ENCODE data around the gene RSPH4A.
"Not testable (repeated sequence)": the region's sequence is repeated elsewhere in the genome, so short reads cannot be mapped to it uniquely, and the experiment has no call there.

The RSPH4A gene

DNA sequence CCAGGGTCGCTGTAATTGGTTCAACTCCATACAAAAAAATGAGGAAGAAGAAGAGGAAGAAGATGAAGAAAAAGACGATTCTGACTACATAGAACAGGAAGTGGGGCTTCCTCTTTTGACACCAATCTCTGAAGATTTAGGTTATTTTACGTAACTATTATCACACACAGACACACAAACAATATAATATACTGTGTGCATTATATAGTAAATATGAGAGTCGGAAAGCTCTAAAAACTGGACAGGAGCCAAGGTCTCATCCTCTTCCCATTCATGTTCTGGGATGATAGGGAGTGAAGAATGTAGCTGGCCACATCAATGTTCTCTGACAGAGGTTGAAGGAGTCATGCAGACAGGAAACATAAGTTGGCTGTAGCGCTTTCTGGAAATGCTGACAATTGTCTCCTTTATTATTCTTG is 13.3 kb downstream of the RSPH4A start:
- no peak for DNase-seq (ENCODE audit: low read depth)

DNA sequence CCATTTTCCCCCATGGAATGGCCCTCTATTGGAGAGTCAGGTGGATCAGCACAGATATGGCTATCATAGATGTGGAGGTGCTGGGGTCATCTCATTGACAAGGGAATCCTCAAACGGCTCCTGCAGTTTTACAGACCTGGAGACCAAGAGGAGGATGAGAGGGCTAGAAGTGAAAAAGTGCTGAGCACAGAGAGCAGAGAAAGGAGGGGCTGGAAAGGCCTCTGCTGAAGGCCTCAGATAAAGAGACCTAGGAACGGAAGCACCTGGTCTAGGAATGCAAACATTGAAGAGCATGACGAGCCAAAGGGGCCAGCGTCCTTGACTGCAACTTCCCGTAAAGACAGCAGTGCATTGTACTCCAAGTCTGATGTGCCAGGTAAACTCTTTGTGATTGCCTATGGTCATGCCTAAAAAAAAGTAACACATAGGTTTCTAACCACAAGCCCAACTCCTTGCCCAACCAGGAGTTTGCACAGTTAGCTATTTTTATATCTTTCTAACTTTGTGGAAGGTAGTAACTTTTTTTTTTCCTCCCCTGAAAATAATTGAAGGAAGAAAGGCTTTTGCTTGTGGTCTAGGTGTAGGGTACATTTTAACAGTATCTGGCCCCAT is 15.2 kb downstream of the RSPH4A start:
- no peak for DNase-seq (ENCODE audit: low read depth)

DNA sequence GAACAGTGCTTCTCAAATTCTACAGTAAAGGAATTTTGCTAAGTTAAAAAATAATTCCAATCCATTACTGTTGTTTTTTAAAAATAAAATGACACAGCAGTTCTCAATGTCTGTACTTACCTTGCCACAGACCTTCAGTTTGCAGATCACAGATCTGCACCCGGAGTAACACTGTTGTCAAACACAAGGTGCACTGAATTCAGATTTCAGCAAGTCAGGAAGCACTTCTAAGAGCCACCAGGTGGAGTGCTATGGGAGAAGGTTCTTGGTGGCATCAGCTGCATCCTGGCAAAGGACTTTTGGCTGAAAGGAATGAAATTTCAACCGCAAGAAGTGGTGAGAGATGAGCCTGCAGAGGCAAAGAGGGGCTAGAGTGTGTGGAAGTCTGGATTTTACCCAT is 17.4 kb downstream of the RSPH4A start:
- DNase-seq (ENCODE audit: low read depth), result no peak

DNA sequence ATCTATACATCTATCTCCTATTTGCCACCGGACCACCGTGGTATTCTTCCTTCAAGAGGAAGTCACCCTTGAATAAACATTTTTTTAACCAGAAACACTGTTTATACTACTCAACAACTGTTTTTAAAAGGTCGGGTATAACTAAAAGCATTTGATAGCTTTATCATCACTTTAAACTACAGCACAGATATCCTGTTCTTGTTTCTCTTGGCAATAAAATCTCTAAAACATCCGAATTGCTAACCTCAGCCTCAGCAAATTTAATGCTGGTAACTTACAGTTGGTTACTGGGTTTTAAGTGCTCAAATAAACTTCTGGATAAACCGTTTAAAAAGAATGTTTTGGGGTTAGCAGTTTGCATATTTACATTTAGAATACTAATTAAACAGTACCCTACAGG is 31.9 kb downstream of the RSPH4A start:
- DNase-seq (ENCODE audit: low read depth), result peak; percentile 22

DNA sequence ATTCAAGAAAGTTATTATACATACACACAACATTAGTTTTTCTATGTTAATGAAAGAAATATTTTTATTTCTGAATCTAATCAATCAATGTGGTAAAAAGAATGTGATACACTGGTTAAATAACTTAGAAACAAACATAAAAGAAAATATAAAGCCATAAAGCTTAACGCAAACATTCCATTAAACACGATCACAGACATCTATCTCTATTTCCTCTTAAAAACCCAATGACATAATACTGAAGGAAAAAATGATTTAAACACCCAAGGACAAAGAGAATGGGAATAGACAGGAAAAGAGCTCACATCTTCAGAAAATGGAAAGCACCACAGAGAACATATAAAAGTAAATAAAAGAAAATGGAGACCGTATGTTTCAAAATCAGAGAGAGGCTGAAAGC is 32.9 kb downstream of the RSPH4A start:
- no peak for DNase-seq (ENCODE audit: low read depth)

DNA sequence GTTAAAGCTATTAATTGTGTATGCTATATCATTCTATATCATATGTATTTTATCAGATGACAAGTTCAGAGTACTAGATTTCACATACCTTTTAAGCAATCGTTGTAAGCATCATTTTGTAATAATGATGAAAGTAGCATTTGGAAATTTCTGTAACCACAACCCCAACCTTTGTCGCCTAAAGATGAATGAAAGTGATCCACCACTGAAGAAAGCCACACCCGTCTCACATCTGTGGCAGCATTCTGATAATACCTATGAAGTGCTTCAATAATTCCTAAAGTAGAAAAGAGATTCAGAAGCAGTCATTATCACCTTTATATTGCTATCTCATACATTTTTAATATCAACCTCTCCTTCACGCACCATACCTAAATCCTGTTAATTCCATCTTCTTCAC is 35.6 kb downstream of the RSPH4A start:
- no peak for DNase-seq (ENCODE audit: low read depth)

DNA sequence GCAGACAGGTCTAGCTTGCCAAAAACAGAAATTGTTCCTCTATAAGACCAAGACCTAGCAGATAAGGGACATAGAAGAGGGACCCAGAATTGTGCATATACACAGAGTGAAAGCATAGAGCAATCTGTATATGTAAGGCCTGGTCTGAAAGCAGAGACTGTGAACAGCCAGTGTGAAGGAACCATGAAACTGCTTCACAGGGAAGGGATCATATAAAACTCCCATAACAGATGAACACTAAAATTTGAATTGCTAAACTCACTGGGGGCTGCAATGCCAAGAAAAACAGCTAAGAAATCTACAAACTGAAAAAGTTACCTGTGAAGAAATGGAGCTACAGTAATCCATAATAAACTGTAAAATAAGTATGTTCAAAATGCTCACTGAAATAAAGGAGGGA is 45.3 kb downstream of the RSPH4A start:
- DNase-seq (ENCODE audit: low read depth), result no peak

DNA sequence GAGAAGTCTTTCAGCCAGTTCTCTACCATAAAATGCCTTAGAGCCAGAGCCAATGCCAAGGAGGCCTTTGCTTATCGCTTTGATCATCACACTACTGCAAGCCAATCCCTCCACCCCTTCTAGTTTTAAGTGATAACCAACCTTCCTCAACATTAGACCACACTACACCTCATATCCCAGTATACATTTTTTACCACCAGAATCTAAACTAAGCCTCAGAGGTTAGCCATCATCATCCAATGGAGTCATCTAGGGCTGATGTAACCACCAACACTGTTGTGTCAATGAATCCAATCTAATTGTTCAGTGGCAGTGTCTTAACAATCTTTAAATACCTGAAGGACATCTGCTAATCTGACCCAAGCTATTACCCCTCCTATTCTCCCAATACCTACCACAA is 45.9 kb downstream of the RSPH4A start:
- DNase-seq (ENCODE audit: low read depth), result no peak

DNA sequence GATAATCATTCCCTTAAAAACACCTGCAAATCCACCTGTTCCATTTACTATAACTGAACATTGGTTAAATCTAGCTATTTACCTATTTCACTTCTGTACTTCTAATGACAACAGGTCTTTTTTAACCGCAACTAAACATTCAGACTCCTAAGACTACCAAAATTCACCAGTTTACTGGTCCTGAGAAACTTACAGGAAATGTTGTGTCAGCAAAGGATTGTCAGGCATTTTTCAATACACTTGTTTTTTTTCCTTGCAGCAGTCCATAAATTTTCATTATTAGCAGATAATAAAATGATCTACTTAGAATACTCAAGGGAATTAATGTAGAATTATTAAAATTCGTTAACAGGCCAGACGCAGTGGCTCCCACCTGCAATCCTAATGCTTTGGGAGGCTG is 47.0 kb downstream of the RSPH4A start:
- no peak for DNase-seq (ENCODE audit: low read depth)

DNA sequence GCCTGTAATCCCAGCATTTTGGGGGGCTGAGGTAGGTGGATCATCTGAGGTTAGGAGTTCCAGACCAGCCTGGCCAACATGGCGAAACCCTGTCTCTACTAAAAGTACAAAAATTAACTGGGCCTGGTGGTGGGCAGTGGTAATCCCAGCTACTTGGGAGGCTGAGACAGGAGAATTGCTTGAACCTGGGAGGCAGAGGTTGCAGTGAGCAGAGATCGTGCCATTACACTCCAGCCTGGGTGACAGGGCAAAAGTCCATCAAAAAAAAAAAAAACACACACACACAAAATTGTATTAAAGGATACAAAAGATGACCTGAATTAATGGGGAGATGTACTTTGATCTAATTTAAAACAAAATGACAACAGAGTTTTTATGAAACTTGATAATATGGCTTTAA is 47.9 kb downstream of the RSPH4A start:
- DNase-seq (ENCODE audit: low read depth), result not testable (repeated sequence)

DNA sequence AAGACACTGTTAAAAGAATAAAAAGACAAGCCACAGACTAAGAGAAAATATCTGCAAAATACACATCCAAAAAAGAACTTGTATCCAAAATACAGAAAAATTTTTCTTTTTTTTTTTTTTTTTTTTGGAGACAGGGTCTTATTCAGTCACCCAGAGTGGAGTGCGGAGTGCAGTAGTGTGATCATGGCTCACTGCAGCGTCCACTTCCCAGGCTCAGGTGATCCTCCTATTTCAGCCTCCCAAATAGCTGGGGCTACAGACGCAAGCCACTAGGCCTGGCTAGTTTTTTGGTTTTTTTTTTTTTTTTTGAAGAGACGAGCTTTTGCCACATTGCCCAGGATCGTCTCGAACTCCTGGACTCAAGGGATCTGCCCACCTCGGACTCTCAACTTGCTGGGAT is 49.2 kb downstream of the RSPH4A start:
- DNase-seq (ENCODE audit: low read depth), result no peak

DNA sequence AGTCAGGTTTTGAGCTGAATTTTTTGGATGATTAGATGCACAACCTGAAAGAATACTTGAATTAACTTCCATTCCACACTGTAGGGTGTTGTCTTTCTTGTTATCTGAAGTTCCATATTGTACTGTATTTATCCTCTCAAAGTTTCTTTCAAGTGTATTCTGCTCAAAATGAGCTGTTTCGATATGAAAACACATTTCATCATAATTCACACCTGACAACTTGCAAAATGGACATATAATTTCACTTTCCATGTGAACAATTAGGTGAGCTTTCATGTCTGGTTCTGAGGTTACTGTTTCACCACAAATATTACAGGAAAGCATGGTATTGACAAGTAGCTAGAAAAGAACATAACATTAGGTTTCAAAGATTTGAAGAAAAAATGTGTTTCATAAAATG is 50.6 kb downstream of the RSPH4A start:
- DNase-seq (ENCODE audit: low read depth), result no peak

DNA sequence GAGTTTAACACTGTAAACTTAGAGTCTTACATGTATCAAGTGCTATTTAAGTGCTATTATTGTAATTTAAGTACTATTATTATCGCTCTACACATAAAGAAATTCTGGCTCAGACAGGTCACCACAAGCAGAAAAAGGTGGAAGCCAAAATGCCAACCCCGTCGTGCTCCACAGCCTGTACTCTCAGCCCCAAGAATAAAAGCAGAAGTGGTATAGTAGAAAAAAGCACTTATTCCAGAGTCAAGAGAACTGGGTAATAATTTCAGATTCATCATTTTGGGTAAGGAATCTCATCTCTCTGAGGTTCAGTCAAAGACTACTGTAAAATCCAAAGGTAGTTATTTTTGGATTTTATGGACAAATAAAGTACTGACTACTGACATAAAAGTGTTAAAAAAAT is 51.3 kb downstream of the RSPH4A start:
- no peak for DNase-seq (ENCODE audit: low read depth)

DNA sequence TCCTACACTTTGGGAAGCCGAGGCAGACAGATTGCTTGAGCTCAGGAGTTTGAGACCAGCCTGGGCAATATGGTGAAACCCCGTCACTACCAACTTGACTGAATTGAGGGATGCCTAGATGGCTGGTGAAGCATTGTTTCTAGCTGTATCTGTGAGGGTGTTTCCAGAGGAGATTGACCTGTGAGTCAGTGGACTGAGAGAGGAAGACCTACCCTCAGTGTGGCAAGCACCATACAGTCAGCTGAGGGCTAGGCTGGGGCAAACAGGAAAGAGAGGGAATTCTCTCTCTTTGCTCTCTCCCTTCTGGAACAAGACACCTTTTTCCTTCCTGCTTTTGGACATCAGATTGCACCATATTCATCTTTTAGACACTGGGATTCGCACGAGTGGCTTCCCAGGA is 56.0 kb downstream of the RSPH4A start:
- DNase-seq (ENCODE audit: low read depth), result no peak

DNA sequence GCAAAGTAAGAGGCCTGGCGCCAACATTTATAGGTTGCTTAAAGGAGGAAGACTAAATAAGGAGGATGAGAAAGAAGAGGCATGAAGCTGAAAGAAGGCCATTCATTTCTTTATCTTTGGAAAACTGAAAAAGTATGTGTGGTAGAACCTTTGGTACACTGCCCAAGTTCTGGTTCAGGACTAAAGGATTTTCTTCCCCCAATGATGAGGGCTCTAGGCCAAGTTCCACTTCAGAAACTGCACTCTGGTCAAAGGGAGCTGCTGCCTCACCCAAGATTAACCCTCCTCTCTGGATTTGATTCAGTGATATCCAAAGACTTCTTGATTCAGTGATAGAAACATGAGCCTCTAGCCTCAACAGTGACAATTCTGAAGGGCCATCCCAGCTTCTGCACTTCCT is 59.7 kb downstream of the RSPH4A start:
- DNase-seq (ENCODE audit: low read depth), result no peak

DNA sequence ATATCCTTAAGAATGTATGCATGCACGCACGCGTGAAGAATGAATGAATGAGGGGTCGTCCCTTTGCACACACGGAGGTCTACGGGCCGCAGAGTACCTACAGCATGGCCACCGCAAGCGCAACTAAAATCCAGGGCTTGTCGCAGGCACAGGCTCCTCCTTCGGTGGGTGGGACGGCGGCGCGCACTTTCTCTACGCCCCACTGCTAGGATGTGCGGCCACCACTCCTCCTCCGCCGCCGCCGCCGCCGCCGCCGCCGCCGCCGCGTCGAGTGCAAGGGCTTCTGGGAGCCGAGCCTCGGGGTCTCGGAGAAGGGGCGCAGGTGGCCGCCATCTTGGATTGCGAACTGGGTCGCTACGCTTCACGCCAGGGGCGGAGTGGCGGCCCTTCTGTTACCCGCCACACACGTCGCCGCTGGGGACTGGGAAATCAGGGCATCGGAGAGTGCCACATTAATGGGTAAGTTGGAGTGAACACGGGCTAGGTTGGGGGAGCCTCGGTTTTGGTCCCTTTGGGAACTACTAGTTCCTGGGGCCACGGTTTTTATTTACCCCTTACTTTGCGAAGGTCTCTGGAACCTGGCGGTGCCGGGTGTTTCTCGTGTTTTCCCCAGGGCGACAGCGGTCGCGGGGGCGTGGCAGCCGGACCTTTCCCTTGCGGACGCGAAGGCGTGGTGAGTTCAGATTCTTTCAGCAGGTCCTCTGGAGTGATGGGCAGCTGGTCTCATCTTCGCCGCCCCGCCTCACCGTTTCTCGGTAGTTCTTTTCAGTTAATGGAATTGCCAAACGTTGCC is 64.8 kb downstream of the RSPH4A start, which contains the start of gene KPNA5:
TSS of gene KPNA5 (plus strand) at position 332 of the 793 bp plus-strand sequence. CDS start at position 456, 124 bp downstream.
- peak; percentile 91 for DNase-seq (ENCODE audit: low read depth)

DNA sequence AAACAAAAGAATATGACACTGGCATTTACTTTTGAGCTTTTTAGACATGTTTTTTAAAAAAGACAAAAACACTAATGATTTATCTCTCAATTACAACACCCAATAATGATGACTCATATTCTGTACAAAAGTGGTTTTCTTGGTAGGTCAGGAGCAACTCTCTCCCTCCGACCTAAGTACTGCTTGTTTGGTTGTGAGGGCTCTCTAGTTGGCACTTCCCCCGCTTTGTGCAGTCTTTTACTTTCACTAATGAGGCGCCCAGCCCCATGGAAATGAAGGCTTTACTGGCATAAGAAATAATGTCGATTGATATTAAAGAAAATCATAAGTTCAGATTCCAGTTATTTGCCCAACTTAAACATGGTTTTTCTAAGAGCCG is 66.0 kb downstream of the RSPH4A start:
- DNase-seq (ENCODE audit: low read depth), result peak; percentile 42

Measured in fibroblast of gingiva (primary cell).